SK-N-SH treated with all-trans-retinoic acid at 6 μM for 48 hours (cell line): Measurements from ENCODE around the gene LMCD1.

ENCODE experiments used
- ATAC-seq: fragments of 200-7000 bp; cut with Tn5 transposase; 3 replicates; pipeline ENCODE4 v1.9.1; 2020; ENCODE audit warnings: mild to moderate bottlenecking, moderate library complexity
- ARNTL ChIP-seq: fragments of 450-650 bp; formaldehyde crosslinking; IDR thresholded peaks from 2 replicates; pipeline ENCODE4 v1.5.0; 2020; ENCODE audit warnings: low read depth, mild to moderate bottlenecking, moderate library complexity, borderline replicate concordance
- CSDC2 ChIP-seq: fragments of 250-450 bp; sonication (Bioruptor Pico); IDR thresholded peaks from 2 replicates; pipeline ENCODE4 v1.5.0; 2020; ENCODE audit warnings: mild to moderate bottlenecking, moderate library complexity
- ESRRG ChIP-seq: fragments of 250-450 bp; sonication (Bioruptor Pico); IDR thresholded peaks from 2 replicates; pipeline ENCODE4 v1.6.1; 2021; ENCODE audit warnings: mild to moderate bottlenecking
- ISL1 ChIP-seq: fragments of 250-450 bp; sonication (Bioruptor Pico); IDR thresholded peaks from 2 replicates; pipeline ENCODE4 v2.1.2; 2022; ENCODE audit warnings: mild to moderate bottlenecking, moderate library complexity
- OSR1 ChIP-seq: fragments of 250-450 bp; sonication (Bioruptor Pico); IDR thresholded peaks from 2 replicates; pipeline ENCODE4 v1.8.0; 2022; ENCODE audit warnings: moderate library complexity, mild to moderate bottlenecking, inconsistent platforms
- PPARA ChIP-seq: fragments of 250-450 bp; sonication (Bioruptor Pico); IDR thresholded peaks from 2 replicates; pipeline ENCODE4 v1.5.0; 2020; ENCODE audit warnings: mild to moderate bottlenecking, borderline replicate concordance
- RARB ChIP-seq: fragments of 250-450 bp; sonication (Bioruptor Pico); IDR thresholded peaks from 2 replicates; pipeline ENCODE4 v1.8.0; 2021; ENCODE audit warnings: mild to moderate bottlenecking, moderate library complexity
- SNAI2 ChIP-seq: fragments of 250-450 bp; sonication (Bioruptor Pico); IDR thresholded peaks from 2 replicates; pipeline ENCODE4 v1.5.0; 2020; ENCODE audit warnings: mild to moderate bottlenecking, moderate library complexity
- TCF4 ChIP-seq: fragments of 250-450 bp; sonication (Bioruptor Pico); IDR thresholded peaks from 2 replicates; pipeline ENCODE4 v1.8.0; 2021; ENCODE audit warnings: mild to moderate bottlenecking, moderate library complexity, borderline replicate concordance
- TOX ChIP-seq: fragments of 250-450 bp; sonication (Bioruptor Pico); IDR thresholded peaks from 2 replicates; pipeline ENCODE4 v1.8.0; 2021; ENCODE audit warnings: mild to moderate bottlenecking, moderate library complexity, borderline replicate concordance
- ZC3H10 ChIP-seq: fragments of 250-450 bp; sonication (Bioruptor Pico); IDR thresholded peaks from 2 replicates; pipeline ENCODE4 v1.5.1; 2021; ENCODE audit warnings: mild to moderate bottlenecking, moderate library complexity
- ZFP3 ChIP-seq: fragments of 250-450 bp; sonication (Bioruptor Pico); IDR thresholded peaks from 2 replicates; pipeline ENCODE4 v1.5.0; 2020; ENCODE audit warnings: mild to moderate bottlenecking, moderate library complexity
- ZFP30 ChIP-seq: fragments of 450-650 bp; formaldehyde crosslinking; IDR thresholded peaks from 2 replicates; pipeline ENCODE4 v1.5.0; 2022; ENCODE audit warnings: mild to moderate bottlenecking, moderate library complexity
- ZNF565 ChIP-seq: fragments of 450-650 bp; formaldehyde crosslinking; conservative IDR thresholded peaks from 2 replicates; pipeline ENCODE4 v1.5.0; 2020; ENCODE audit warnings: low read depth, mild to moderate bottlenecking, moderate library complexity
- ZNF70 ChIP-seq: fragments of 450-650 bp; formaldehyde crosslinking; IDR thresholded peaks from 2 replicates; pipeline ENCODE4 v1.5.0; 2020; ENCODE audit warnings: mild to moderate bottlenecking, moderate library complexity
- ZNF8 ChIP-seq: fragments of 450-650 bp; formaldehyde crosslinking; IDR thresholded peaks from 2 replicates; pipeline ENCODE4 v1.5.0; 2020; ENCODE audit warnings: mild to moderate bottlenecking, moderate library complexity
- TF ChIP-seq, protein P1 (sequence below): fragments of 250-450 bp; sonication (Bioruptor Pico); IDR thresholded peaks from 2 replicates; pipeline ENCODE4 v1.5.1; 2020; ENCODE audit warnings: low read depth, mild to moderate bottlenecking, moderate library complexity
- TF ChIP-seq, protein P2 (sequence below): fragments of 250-450 bp; sonication (Bioruptor Pico); IDR thresholded peaks from 2 replicates; pipeline ENCODE4 v1.8.0; 2021; ENCODE audit warnings: low read depth, mild to moderate bottlenecking, moderate library complexity, borderline replicate concordance
- TF ChIP-seq, protein P3 (sequence below): fragments of 250-450 bp; sonication (Bioruptor Pico); IDR thresholded peaks from 2 replicates; pipeline ENCODE4 v1.5.1; 2021; ENCODE audit warnings: mild to moderate bottlenecking, moderate library complexity
- TF ChIP-seq, protein P4 (sequence below): fragments of 250-450 bp; sonication (Bioruptor Pico); IDR thresholded peaks from 2 replicates; pipeline ENCODE4 v1.5.0; 2020; ENCODE audit warnings: mild to moderate bottlenecking, moderate library complexity

The LMCD1 gene

DNA sequence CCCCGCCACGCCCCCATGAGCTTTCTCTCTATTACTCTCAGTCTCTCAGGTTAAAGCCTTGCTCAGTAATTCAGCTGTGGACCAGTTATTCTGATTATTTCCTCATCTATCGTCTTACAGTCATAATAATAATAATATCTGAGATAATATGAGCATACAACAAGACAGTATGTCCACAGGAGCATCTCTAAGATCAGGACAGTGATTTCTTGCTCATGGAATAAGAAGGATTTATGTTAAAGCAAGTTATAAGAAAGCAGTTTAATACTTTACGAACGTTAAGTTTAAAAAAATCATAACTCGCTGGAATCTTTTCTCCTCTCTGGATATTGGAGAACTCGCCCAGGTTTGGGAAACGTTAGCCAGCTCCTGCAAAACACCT lies 643 bp upstream of the LMCD1 start (continued):
- TF ChIP-seq, protein P1, sequence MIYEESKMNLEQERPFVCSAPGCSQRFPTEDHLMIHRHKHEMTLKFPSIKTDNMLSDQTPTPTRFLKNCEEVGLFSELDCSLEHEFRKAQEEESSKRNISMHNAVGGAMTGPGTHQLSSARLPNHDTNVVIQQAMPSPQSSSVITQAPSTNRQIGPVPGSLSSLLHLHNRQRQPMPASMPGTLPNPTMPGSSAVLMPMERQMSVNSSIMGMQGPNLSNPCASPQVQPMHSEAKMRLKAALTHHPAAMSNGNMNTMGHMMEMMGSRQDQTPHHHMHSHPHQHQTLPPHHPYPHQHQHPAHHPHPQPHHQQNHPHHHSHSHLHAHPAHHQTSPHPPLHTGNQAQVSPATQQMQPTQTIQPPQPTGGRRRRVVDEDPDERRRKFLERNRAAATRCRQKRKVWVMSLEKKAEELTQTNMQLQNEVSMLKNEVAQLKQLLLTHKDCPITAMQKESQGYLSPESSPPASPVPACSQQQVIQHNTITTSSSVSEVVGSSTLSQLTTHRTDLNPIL (CRISPR knock-in tag): no peak
- no peak for TF ChIP-seq SNAI2
- TF ChIP-seq ZNF565 (CRISPR knock-in tag): no peak
- TF ChIP-seq CSDC2: no peak

DNA sequence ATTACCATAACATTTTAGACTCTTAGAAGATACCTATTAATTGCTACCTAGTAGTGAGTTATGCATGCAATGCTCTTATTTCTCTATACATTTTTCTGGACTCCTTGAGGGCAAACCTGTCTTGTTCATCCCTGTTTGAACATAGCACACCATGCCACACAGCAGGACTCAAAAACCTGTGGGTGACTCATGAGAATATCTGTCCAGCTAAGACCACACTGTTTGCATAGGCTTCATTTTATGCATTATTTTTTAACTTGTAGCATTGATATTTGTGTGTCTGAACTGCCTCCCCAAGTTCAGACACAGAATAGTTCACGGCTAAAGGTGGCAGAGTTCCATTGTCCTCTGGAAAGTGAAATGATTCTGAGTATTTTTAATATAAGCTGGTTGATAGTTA lies 1.8 kb downstream of the LMCD1 start:
- no peak for ATAC-seq

DNA sequence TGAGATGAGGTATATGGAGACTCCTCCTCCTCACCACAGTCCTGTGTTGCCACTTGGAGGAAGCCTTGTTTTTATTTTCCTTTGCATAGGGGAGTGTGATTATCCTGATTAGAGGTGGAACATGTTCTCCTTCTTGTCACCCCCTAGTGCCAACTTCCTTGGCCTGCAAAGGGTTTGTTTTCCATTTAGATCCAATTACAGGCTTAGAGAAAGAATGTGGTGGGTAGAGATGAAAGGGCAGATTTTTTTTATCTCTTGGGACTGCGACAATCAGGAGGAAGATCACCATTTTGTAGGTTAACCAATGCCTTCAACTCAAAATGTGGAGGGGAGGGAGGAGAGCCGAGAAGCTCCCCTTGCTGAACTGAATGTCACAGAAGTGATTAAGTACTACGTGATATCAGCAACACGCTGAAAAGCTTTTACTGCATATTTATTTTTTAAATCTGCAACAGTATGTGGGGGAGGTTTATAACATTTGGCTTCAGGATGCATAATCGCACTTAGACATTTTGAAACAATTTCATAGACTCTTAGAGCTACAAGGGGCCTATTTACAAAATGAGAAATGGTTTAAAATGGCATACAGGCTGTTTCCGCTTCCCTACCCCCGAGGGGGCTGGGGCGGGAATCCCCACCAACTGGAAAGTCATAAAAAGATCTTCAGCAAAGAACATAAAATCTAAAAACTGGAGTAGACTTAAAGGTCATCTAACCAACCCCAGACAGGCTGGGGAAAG lies 2.4 kb downstream of the LMCD1 start:
- no peak for ATAC-seq
- TF ChIP-seq TOX (CRISPR knock-in tag) (no peak), ZNF8 (no peak), ARNTL (no peak), ZNF70 (CRISPR knock-in tag) (no peak)
- TF ChIP-seq, protein P1 (CRISPR knock-in tag): no peak
- TF ChIP-seq, protein P2, sequence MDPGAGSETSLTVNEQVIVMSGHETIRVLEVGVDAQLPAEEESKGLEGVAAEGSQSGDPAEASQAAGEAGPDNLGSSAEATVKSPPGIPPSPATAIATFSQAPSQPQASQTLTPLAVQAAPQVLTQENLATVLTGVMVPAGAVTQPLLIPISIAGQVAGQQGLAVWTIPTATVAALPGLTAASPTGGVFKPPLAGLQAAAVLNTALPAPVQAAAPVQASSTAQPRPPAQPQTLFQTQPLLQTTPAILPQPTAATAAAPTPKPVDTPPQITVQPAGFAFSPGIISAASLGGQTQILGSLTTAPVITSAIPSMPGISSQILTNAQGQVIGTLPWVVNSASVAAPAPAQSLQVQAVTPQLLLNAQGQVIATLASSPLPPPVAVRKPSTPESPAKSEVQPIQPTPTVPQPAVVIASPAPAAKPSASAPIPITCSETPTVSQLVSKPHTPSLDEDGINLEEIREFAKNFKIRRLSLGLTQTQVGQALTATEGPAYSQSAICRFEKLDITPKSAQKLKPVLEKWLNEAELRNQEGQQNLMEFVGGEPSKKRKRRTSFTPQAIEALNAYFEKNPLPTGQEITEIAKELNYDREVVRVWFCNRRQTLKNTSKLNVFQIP (CRISPR knock-in tag): no peak
- TF ChIP-seq, protein P3, sequence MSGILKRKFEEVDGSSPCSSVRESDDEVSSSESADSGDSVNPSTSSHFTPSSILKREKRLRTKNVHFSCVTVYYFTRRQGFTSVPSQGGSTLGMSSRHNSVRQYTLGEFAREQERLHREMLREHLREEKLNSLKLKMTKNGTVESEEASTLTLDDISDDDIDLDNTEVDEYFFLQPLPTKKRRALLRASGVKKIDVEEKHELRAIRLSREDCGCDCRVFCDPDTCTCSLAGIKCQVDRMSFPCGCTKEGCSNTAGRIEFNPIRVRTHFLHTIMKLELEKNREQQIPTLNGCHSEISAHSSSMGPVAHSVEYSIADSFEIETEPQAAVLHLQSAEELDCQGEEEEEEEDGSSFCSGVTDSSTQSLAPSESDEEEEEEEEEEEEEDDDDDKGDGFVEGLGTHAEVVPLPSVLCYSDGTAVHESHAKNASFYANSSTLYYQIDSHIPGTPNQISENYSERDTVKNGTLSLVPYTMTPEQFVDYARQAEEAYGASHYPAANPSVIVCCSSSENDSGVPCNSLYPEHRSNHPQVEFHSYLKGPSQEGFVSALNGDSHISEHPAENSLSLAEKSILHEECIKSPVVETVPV (CRISPR knock-in tag): no peak

More for the DNA sequence above, 1.8 kb downstream of the LMCD1 start:
- TF ChIP-seq, protein P3 (CRISPR knock-in tag): no peak
- TF ChIP-seq, protein P4, sequence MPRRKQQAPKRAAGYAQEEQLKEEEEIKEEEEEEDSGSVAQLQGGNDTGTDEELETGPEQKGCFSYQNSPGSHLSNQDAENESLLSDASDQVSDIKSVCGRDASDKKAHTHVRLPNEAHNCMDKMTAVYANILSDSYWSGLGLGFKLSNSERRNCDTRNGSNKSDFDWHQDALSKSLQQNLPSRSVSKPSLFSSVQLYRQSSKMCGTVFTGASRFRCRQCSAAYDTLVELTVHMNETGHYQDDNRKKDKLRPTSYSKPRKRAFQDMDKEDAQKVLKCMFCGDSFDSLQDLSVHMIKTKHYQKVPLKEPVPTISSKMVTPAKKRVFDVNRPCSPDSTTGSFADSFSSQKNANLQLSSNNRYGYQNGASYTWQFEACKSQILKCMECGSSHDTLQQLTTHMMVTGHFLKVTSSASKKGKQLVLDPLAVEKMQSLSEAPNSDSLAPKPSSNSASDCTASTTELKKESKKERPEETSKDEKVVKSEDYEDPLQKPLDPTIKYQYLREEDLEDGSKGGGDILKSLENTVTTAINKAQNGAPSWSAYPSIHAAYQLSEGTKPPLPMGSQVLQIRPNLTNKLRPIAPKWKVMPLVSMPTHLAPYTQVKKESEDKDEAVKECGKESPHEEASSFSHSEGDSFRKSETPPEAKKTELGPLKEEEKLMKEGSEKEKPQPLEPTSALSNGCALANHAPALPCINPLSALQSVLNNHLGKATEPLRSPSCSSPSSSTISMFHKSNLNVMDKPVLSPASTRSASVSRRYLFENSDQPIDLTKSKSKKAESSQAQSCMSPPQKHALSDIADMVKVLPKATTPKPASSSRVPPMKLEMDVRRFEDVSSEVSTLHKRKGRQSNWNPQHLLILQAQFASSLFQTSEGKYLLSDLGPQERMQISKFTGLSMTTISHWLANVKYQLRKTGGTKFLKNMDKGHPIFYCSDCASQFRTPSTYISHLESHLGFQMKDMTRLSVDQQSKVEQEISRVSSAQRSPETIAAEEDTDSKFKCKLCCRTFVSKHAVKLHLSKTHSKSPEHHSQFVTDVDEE (CRISPR knock-in tag): no peak
- no peak for TF ChIP-seq ZC3H10 (CRISPR knock-in tag)
- TF ChIP-seq OSR1 (CRISPR knock-in tag): no peak
- TF ChIP-seq RARB (CRISPR knock-in tag): no peak
- no peak for TF ChIP-seq TCF4 (CRISPR knock-in tag)
- no peak for TF ChIP-seq ZNF70 (CRISPR knock-in tag)
- no peak for TF ChIP-seq TOX (CRISPR knock-in tag)
- TF ChIP-seq, protein P1 (CRISPR knock-in tag): no peak
- TF ChIP-seq ZFP3: no peak
- no peak for TF ChIP-seq CSDC2
- TF ChIP-seq ZFP30: no peak
- no peak for TF ChIP-seq SNAI2
- TF ChIP-seq PPARA (CRISPR knock-in tag): no peak
- TF ChIP-seq ARNTL: no peak
- TF ChIP-seq, protein P2 (CRISPR knock-in tag): no peak
- no peak for TF ChIP-seq ISL1 (CRISPR knock-in tag)
- no peak for TF ChIP-seq ESRRG (CRISPR knock-in tag)
